Occipital lobe (tissue), 2 donors: Measurements from ENCODE around the gene CMTM7. TPM values are rescaled to one million over a fixed set of nuclear protein-coding genes. Genes with fewer than 3 reads are reported as not detected.

Experiments used
- DNase-seq: peaks from one replicate; lab custom pipeline; 2025; lab: John Stamatoyannopoulos, UW
- total RNA-seq: library from RNA; depleted of rRNA; stranded (reverse); fragments of >200 nt; gene quantifications from one replicate; pipeline ENCODE4 v1.2.3, GENCODE V29; 2014

Gene CMTM7, protein sequence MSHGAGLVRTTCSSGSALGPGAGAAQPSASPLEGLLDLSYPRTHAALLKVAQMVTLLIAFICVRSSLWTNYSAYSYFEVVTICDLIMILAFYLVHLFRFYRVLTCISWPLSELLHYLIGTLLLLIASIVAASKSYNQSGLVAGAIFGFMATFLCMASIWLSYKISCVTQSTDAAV
- total RNA-seq = 0.31 TPM

DNA sequence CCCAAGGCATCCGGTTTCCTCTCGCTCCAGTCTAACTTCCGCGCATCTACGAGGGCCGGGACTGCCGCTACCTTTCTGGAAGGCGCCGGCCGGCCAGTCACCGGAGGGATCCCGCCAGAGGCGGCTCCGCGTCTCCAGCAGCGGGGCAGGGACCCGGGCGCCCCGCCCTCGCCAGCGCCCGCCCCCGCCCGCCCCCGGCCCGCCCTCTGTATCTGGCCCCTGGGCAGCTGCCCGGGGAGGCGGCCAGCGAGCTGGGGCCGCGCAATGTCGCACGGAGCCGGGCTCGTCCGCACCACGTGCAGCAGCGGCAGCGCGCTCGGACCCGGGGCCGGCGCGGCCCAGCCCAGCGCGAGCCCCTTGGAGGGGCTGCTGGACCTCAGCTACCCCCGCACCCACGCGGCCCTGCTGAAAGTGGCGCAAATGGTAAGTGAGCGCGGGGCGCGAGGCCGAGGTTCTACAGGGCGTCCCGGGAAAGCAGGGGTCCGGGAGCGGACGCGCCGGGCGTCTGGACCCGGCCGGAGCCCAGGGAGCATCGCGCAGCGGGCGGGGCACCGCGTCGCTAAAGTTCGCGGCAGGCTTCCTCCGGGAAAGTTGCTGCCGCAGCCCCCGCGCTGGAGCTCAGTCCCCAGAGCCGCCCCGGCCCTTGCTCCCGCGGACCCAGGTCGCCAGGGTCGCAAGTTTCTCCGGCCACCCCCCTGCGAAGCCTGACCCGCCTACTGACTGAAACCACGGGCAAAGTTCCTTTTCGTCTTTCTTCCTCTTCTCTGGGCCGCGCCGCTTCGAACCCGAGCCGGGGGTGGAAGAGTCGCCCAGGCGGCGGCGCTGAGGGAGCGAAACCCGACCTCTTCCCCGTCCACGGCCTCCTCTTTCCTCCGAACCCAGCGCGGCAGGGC, at the start of gene CMTM7:
Gene CMTM7, plus strand, starts transcription at position 211 of the 893 bp plus-strand sequence. Its CDS starts 54 bp downstream, at position 265.
- no peak for DNase-seq

DNA sequence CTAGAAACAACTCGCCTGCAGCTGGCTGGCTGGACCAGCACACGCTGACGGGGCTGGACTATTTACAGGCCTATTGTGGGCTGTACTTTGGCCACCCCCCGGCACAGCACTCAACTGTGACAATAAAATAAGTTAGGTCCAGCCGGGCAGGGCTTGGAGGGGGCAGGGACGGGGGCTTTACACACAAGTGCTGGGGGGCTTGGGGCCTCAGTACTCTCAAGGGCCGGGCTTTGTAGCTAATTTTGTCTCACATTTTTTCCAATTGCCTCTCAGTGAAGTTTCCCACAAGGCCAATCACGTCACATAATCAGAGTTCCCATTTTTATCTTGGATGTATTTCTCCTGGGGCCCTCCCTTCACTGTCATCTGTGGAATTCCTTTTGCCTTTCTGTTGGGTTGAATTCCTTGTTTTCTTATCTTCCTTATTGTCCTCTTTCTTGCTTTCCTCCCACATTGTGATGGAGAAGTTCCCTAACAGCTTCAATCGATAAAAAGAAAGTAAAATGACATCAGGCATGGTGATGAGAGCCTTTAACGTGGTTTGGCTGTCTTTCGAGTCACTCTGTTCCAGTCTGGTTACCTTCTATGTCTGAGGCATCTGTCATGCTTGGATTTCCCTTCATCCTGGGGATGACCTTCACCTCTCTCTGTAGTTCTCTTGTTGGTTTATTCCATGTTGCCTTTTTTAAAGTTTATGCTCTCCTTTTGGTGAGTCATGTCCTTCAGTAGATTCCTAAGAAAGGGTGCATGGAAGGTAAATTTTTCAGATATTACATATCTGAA, 44.1 kb upstream of the CMTM7 start:
- DNase-seq = no peak

- DNase-seq = no peak
These were observed 42.5 kb upstream of the CMTM7 start for GRCh38 chr3:32349184-32349583.

GRCh38 chr3:32352563-32352962, 39.1 kb upstream of the CMTM7 start:
- no peak for DNase-seq

- no peak for DNase-seq
These were observed 38.3 kb upstream of the CMTM7 start for GRCh38 chr3:32353351-32353750.

- no peak for DNase-seq
These were observed 37.3 kb upstream of the CMTM7 start for GRCh38 chr3:32354362-32354778.

DNA sequence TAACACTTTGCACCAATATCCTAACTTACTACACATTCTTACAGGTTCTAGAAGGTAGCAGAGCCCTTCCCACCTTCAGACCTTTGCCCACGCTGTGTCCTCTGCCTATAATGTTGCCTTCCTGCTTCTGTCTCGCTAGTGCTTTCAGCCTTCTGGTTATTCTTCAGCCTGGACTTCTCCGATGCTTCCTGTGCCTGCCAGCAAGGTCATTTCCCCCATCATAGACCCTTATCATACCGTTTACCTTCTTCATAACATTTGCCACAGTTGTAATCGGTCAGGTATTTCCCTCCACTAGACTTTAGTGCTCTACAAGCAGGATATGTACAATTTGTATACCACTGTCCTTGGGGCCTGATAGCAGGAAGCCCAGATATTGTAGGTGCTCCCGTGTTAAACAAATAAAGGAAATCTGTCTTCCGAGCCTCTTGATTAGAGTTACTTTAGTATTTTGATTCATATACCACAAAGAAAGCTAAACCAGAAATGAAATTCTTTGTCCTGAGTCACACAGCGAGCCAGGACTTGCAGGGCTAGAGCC, 35.8 kb upstream of the CMTM7 start:
- no peak for DNase-seq

DNA sequence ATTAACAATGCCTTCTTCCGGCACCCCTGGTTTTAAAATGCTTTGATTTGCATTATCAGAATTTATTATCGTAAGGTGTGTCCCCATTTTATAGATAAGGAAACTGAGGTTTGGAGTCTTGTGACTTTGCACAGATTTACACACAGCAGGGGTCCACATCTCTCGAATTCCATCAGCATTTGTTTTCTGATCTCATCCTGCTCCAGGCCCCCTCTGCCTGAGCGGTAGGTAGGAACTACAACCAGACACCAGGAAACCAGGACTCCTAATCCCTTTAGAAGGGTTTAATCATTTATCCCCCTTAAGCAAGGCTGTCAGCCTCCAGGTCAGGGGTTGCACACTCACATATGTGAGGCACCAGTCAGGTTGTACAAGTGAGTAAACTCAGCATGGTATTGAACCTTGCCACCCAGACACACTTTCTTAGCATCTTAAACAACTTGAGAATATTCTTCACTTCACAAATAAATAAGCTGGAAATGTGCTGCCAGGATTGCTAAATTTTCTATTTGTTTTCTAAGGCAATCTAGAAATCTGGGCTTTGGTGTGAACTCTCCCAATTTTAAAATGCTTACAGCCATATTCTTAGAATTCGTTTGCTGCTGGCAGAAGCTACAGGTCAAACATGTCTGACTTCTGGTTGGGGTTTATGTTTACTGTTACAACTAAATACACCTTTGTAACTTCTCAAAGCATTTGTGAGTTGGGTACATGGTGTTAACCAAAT, 31.7 kb upstream of the CMTM7 start:
- no peak for DNase-seq

DNA sequence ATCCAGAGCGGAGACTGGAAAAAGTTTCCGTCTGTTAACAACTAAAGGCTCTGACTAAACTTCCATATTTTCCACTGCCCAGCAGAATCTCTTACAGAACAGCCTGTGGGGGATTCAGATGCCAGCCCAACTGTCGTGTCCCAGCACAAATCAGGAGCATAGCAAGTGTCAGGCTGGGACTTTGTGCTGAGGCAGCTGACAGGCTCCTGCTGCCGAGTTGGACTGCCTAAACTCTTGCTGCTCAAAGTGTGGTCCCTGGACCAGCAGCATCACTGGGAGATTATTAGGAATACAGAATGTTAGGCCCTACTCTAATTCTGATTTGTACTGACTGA, 31.2 kb upstream of the CMTM7 start:
- DNase-seq = no peak

DNA sequence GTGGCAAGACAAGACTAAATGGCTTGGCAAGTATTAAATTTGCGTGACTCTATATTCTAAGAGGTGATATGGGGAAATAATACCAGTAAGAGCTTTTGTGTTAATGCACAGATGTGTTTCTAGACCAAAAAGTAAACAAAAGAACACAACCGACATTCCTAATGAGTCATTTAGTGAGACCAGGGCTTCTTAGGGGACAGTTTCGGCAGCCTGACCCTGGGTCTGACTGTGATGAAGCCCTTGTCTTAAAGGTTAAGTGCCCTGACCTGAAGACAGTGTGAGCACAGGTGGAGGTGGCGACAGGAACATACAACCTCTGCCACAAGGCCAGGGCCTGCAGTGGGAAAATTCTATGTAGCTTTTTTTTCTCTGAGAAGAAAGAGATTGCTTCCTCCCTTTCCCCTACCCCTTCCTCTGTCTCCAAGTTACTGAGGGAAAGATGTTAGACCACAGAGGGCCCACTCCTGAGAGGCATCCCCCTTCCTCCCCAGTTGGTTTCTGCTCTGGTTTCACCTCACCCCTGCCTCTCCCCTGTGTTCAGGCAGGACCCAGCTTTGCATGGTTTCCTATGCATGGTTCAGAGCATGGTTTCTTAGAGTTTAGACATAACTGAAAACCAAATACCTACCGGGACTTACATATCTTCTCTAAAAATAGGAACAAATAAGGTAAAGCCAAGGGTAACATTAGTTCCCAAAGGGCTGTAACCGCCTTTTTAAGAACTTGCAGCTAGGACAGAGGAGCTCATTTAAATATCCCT, 24.8 kb upstream of the CMTM7 start:
- no peak for DNase-seq

- DNase-seq = no peak
These were observed 24.2 kb upstream of the CMTM7 start for GRCh38 chr3:32367442-32367841.

- no peak for DNase-seq
These were observed 20.0 kb upstream of the CMTM7 start for GRCh38 chr3:32371461-32372212.

DNA sequence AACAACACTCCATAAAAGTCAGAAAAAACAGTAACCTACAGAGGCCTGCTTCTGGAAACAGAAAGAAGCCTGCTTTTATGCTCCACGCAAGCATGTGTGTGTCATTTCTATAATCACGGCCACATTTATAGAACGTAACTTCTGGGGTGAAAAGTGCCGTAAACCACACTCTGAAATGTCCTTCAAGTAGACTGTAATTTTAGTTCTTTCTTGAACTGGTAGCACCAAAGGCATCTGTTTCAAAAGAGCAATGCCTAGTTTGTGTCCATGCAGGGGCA, 19.5 kb upstream of the CMTM7 start:
- DNase-seq = no peak

- DNase-seq = no peak
These were observed 18.4 kb upstream of the CMTM7 start for GRCh38 chr3:32373276-32373675.

DNA sequence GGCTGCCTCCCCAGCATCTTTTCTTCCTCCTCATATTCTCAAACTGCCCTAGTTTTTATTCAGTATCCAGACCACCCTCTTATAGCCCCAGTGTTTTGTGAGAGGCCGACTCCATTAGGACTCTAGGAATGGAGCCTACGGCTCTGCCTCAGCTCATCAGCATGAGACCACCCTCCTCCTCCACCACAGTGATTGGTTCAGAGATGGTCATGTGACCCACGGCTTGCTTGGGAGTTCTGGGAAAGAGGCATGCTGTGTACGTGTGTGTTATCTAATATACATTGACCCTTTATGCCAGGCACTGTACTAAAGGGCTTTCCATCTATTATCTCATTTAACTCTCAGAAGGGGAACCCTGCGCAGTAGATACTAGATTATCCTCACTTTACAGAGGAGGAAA, 17.8 kb upstream of the CMTM7 start:
- DNase-seq = no peak

GRCh38 chr3:32374788-32375595, 16.7 kb upstream of the CMTM7 start:
- DNase-seq = no peak

DNA sequence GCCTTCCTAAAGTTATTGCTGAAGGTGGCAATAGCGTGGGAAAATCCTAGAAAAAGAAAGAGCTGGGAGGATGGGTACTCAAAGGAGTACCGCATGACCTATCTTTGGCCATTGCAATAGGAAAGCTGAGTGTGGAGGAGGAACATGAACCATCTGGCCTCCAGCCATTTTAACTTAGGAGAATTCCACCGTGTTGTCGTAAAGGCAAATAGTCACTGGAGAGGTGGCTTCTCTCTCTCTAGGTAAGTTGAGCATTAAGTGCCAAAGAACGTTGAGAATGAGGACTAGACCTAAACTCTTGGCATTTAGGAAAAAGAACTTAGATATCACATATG, 16.1 kb upstream of the CMTM7 start:
- no peak for DNase-seq

- DNase-seq = no peak
These were observed 15.5 kb upstream of the CMTM7 start for GRCh38 chr3:32376115-32376514.

DNA sequence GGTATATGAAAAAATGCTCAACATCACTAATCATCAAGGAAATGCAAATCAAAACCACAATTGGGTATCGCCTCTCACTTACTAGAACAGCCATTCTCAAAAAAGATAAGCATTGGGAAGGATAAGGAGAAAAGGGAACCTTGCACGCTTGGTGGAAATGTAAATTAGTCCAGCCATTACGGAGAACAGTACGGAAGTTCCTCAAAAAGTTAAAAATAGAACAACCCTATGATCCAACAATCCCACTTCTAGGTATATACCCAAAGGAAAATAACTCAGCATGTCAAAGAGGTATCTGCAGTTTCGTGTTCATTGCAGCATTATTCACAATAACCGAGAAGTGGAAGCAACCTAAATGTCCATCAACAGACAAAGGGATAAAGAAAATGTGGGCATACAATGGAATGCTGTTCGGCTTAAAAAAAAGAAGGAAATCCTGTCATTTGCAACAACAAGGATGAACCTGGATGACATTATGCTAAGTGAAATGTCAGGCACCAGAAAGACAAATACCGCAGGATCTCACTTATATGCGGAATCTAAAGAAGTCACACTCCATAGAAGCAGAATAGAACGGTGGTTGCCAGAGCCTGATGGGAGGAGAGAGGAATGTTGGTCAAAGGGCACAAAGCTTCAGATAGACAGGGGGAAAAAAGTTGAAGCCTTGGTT, 11.7 kb upstream of the CMTM7 start:
- no peak for DNase-seq
